PC-9 (cell line): Measurements from ENCODE around the gene FARP1.

ENCODE experiments used
- CTCF ChIP-seq: fragments of 200-600 bp; sonication (generic); conservative IDR thresholded peaks from 2 replicates; pipeline ENCODE4 v1.6.1; 2017; ENCODE audit warnings: mixed run types, antibody characterized with exemption, mild to moderate bottlenecking, moderate library complexity
- EZH2 ChIP-seq: fragments of 200-600 bp; sonication (generic); IDR thresholded peaks from 2 replicates; pipeline ENCODE4 v1.8.0; 2017; ENCODE audit warnings: antibody characterized with exemption, low read depth

- TF ChIP-seq CTCF (no peak), EZH2 (no peak)
Measured at GRCh38 chr13:98195054-98195791, 52.3 kb downstream of the FARP1 start.
